ENCODE data around the gene FAM25A.

- TF ChIP-seq YY1 (IDR thresholded peaks at IDR 0.05; ENCODE audit: low read depth) (no peak), TAF1 (IDR thresholded peaks at IDR 0.05; ENCODE audit: borderline replicate concordance, low read depth, low read length) (no peak), MXI1 (IDR thresholded peaks at IDR 0.05; ENCODE audit: low read depth, low read length) (no peak), EP300 (IDR thresholded peaks at IDR 0.05; ENCODE audit: borderline replicate concordance in 1 of 2, low read depth in 1 of 2, low read length in 1 of 2) (no peak), CTCF (IDR thresholded peaks at IDR 0.05) (no peak), SMC3 (IDR thresholded peaks at IDR 0.05; ENCODE audit: low read depth, low read length) (no peak), RXRA (IDR thresholded peaks at IDR 0.05; ENCODE audit: borderline replicate concordance, low read depth) (no peak), USF2 (IDR thresholded peaks at IDR 0.05; ENCODE audit: borderline replicate concordance, low read depth, low read length) (no peak), SIN3A (IDR thresholded peaks at IDR 0.05; ENCODE audit: borderline replicate concordance, low read depth, low read length) (no peak)
These were observed 47.3 kb upstream of the FAM25A start for GRCh38 chr10:86972613-86973380.
